HG02623 (cell line): Measurements from ENCODE around the gene DYNC1I1.

Experiments used
- ATAC-seq: cut with Tn5 transposase; IDR thresholded peaks from one replicate; pipeline ENCODE4 v1.9.1; 2021; ENCODE audit warnings: moderate library complexity; ENCODE audit not compliant: unreplicated experiment

The DYNC1I1 gene

GRCh38 chr7:95772298-95772770 is at the start of gene DYNC1I1:
DYNC1I1 (plus strand) TSS chr7:95772554; CDS start chr7:95804730, 32,176 bp downstream.
- ATAC-seq = peak; percentile 92

- peak; percentile 51 for ATAC-seq
These were observed 48.7 kb upstream of the DYNC1I1 start for GRCh38 chr7:95723583-95724180.

- ATAC-seq = no peak
These were observed 47.1 kb upstream of the DYNC1I1 start for GRCh38 chr7:95725205-95725604.

GRCh38 chr7:95730493-95731280 is 41.7 kb upstream of the DYNC1I1 start:
- ATAC-seq = no peak

GRCh38 chr7:95736635-95737034 is 35.7 kb upstream of the DYNC1I1 start:
- ATAC-seq = no peak

GRCh38 chr7:95737828-95738505 is 34.4 kb upstream of the DYNC1I1 start:
- no peak for ATAC-seq

GRCh38 chr7:95749044-95749443 is 23.3 kb upstream of the DYNC1I1 start:
- ATAC-seq = no peak

- no peak for ATAC-seq
These were observed 22.8 kb upstream of the DYNC1I1 start for GRCh38 chr7:95749515-95749914.

- no peak for ATAC-seq
These were observed 18.9 kb upstream of the DYNC1I1 start for GRCh38 chr7:95753440-95753839.

- ATAC-seq = no peak
These were observed 16.9 kb upstream of the DYNC1I1 start for GRCh38 chr7:95755277-95755934.

GRCh38 chr7:95758187-95758586 is 14.2 kb upstream of the DYNC1I1 start:
- no peak for ATAC-seq

- no peak for ATAC-seq
These were observed 6.3 kb upstream of the DYNC1I1 start for GRCh38 chr7:95766086-95766485.

- no peak for ATAC-seq
These were observed 5.7 kb upstream of the DYNC1I1 start for GRCh38 chr7:95766657-95767056.

GRCh38 chr7:95772771-95773581 is 622 bp downstream of the DYNC1I1 start:
- ATAC-seq = no peak

- no peak for ATAC-seq
These were observed 4.3 kb downstream of the DYNC1I1 start for GRCh38 chr7:95776561-95777185.

- ATAC-seq = no peak
These were observed 4.9 kb downstream of the DYNC1I1 start for GRCh38 chr7:95777269-95777668.

- ATAC-seq = no peak
These were observed 8.3 kb downstream of the DYNC1I1 start for GRCh38 chr7:95780665-95781064.

- ATAC-seq = no peak
These were observed 9.7 kb downstream of the DYNC1I1 start for GRCh38 chr7:95781961-95782586.

GRCh38 chr7:95784796-95785195 is 12.4 kb downstream of the DYNC1I1 start:
- ATAC-seq = no peak

- no peak for ATAC-seq
These were observed 15.9 kb downstream of the DYNC1I1 start for GRCh38 chr7:95788258-95788657.
